ENCODE data around the gene FAM111A. TPM values are rescaled to one million over a fixed set of nuclear protein-coding genes. Genes with fewer than 3 reads are reported as not detected.

FAM111A gene
- total RNA-seq, 1 donor from 2014 or later = 7.9 TPM

DNA sequence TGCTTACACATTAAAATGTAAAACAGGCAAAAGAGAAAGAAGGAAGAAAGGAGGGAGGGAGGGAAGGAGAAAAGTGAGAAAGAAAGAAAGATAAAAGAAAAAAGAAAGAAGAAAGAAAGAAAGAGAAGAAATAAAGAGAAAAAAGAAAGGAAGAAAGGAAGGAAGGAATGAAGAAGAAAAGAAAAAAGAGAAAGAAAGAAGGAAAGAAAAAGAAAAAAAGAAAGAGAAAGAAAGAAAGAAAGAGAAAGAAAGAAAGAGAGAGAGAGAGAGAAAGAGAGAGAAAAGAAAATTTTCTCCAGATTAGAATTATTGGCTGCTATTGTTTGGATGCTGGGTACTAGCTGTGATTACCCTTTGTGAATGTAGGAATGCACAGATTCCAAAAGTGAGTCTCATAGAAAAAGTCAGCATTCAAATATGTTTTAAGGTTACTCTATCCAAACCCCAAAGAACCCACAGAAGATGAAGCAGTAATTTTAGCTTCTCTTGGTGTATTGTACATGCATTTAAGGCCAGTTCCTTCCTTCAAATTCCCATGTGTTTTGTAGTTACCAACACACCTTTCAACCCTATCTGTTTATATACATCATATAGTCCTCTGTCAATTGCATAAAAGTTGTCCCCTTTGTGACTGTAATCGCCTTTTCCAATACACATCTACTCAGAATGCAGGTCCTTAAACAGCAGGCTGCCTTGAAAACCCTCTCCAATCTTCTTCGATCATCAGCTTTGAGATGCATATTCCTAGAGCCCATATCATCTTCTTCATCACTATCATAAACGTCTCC, 789 bp upstream of the FAM111A start:
- FAIRE-seq = no peak
- TF ChIP-seq, protein P1, sequence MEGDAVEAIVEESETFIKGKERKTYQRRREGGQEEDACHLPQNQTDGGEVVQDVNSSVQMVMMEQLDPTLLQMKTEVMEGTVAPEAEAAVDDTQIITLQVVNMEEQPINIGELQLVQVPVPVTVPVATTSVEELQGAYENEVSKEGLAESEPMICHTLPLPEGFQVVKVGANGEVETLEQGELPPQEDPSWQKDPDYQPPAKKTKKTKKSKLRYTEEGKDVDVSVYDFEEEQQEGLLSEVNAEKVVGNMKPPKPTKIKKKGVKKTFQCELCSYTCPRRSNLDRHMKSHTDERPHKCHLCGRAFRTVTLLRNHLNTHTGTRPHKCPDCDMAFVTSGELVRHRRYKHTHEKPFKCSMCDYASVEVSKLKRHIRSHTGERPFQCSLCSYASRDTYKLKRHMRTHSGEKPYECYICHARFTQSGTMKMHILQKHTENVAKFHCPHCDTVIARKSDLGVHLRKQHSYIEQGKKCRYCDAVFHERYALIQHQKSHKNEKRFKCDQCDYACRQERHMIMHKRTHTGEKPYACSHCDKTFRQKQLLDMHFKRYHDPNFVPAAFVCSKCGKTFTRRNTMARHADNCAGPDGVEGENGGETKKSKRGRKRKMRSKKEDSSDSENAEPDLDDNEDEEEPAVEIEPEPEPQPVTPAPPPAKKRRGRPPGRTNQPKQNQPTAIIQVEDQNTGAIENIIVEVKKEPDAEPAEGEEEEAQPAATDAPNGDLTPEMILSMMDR (IDR thresholded peaks at IDR 0.05; ENCODE audit: insufficient read depth, low read length, severe bottlenecking) = no peak

DNA sequence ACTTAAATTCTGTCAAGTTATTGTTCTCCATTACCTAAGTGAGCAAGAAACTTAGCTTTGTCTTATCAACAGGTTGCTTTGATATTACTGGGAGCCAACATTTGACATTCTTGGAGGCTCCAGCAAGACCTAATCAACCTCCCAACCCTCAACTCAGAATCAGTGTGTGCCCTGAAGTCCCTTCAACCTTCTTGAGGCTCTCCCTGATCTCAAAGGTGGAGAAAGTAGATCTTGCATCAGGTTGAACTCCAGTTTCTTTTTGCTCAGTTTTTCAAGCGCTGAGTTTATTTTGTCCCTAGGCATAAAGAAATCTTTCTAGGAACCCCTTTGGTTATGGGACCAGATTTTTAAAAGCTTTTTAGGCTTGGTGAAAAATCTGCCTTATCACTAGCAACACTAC, 1.4 kb downstream of the FAM111A start:
- peak overlapping the region; percentile 52 for H3K4me3 ChIP-seq (ENCODE audit: low read depth, low read length)
- no peaks in the 10 kb centered on the region for H3K27me3 ChIP-seq (ENCODE audit: control insufficient read depth, insufficient read depth, low read length)
- TF ChIP-seq, protein P1 (IDR thresholded peaks at IDR 0.05; ENCODE audit: insufficient read depth, low read length, severe bottlenecking) = no peak
- H3K36me3 ChIP-seq (ENCODE audit: control insufficient read depth, insufficient read depth, low read length) = no peaks in the 10 kb centered on the region
- DNase-seq (ENCODE audit: low read depth) = peak; percentile 7
- no peak for FAIRE-seq

More for the DNA sequence above, 789 bp upstream of the FAM111A start:
- no peaks in the 10 kb centered on the region for H3K27me3 ChIP-seq (ENCODE audit: control insufficient read depth, insufficient read depth, low read length)
- DNase-seq (ENCODE audit: low read depth) = peak; percentile 20
- no peaks in the 10 kb centered on the region for H3K36me3 ChIP-seq (ENCODE audit: control insufficient read depth, insufficient read depth, low read length)
- H3K4me3 ChIP-seq (ENCODE audit: low read depth, low read length) = peak overlapping the region; percentile 86

DNA sequence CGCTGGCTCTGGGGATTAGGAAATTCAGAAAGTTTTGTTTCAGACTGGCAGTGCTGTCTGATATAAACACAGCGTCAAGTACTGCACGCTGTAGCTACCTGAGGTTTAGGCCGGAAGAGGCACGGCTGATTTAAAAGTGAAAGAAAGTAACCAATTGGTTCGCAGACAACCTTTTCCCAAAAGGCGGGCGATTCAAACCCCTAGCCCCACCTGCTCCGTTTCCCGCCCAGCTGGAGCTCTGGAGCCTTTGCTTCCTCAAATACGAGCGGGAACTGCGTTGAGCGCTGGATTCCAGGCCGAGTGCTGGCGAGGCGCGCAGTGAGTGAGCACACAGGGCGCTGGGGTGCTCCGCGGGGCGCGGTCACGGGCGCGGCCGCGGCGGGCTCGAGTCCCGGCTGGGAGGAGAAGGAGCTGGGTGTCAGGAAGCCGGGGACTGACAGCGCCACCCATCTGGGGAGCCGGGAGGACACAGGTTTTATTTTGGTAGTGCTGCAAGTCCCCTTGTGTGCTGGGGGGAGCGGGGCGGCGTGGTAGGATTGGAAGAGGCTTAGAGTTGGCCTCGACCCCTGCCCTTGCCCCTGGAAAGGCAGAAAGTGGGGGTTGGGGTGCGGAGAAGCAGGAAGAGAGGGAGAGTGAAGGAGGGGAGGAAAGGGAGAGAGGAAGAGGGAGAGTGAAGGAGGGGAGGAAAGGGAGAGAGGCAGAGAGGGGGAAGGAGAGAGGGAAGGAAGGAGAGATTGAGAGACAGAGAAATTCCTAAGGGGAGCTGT, 2.1 kb downstream of the FAM111A start:
- FAIRE-seq (no peak), DNase-seq (ENCODE audit: low read depth) (peak; percentile 86)
- Histone ChIP-seq H3K36me3 (ENCODE audit: control insufficient read depth, insufficient read depth, low read length) (no peaks in the 10 kb centered on the region), H3K27me3 (ENCODE audit: control insufficient read depth, insufficient read depth, low read length) (no peaks in the 10 kb centered on the region), H3K4me3 (ENCODE audit: low read depth, low read length) (peak overlapping the region; percentile 52)
- TF ChIP-seq, protein P1 (IDR thresholded peaks at IDR 0.05; ENCODE audit: insufficient read depth, low read length, severe bottlenecking) = peak; percentile 35

DNA sequence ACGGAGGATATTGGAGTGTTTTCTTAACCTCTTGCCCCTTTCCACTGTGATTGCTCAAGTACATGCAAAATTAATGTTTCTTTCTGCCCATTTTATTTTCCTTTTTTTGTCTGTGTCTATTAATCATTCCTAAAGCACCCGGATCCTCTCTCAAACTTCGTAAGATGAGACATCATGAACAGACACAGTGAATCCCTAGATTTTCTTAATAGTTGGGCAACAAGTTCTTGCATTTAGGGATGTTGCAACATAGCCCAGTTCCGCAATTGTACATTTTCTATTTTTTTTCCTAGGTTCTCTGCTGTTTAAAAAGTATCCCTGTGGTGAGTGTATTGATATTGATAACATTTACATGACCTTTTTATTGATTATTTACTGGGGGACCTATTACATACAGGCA, 2.9 kb downstream of the FAM111A start:
- DNase-seq (ENCODE audit: low read depth) (peak; percentile 67), FAIRE-seq (no peak)
- Histone ChIP-seq H3K4me3 (ENCODE audit: low read depth, low read length) (no peak overlapping the region), H3K27me3 (ENCODE audit: control insufficient read depth, insufficient read depth, low read length) (no peaks in the 10 kb centered on the region), H3K36me3 (ENCODE audit: control insufficient read depth, insufficient read depth, low read length) (no peaks in the 10 kb centered on the region)
- TF ChIP-seq, protein P1 (IDR thresholded peaks at IDR 0.05; ENCODE audit: insufficient read depth, low read length, severe bottlenecking) = no peak

DNA sequence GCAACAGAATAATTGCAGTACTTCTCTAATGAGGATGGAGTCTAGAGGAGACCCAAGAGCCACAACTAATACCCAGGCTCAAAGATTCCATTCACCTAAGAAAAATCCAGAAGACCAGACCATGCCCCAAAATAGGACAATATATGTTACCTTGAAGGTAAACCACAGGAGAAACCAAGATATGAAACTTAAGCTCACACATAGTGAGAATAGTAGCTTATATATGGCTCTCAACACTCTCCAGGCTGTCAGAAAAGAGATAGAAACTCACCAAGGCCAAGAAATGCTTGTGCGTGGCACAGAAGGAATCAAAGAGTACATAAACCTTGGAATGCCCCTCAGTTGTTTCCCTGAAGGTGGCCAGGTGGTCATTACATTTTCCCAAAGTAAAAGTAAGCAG, 9.1 kb downstream of the FAM111A start:
- no peak for FAIRE-seq
- DNase-seq (ENCODE audit: low read depth) = no peak

More for the DNA sequence above, 9.1 kb downstream of the FAM111A start:
- Histone ChIP-seq H3K27me3 (ENCODE audit: control insufficient read depth, insufficient read depth, low read length) (no peaks in the 10 kb centered on the region), H3K4me3 (ENCODE audit: low read depth, low read length) (no peak overlapping the region), H3K36me3 (ENCODE audit: control insufficient read depth, insufficient read depth, low read length) (no peaks in the 10 kb centered on the region)
- TF ChIP-seq, protein P1 (IDR thresholded peaks at IDR 0.05; ENCODE audit: insufficient read depth, low read length, severe bottlenecking) = no peak

Measured in bronchial epithelial cell (primary cell).